GM23248 (cell line): ENCODE data around the gene RASIP1.

Source experiments
- EZH2 ChIP-seq: fragments of 200-600 bp; sonication (generic); IDR thresholded peaks from 2 replicates; pipeline ENCODE4 v1.6.1; 2018; ENCODE audit warnings: antibody characterized with exemption, mild to moderate bottlenecking; ENCODE audit not compliant: insufficient read depth, poor library complexity, severe bottlenecking
- EZH2phosphoT487 ChIP-seq: fragments of 200-600 bp; sonication (generic); IDR thresholded peaks from 2 replicates; pipeline ENCODE4 v1.6.1; 2018; ENCODE audit warnings: antibody characterized with exemption, moderate library complexity, mild to moderate bottlenecking, low read depth; ENCODE audit not compliant: insufficient read depth

DNA sequence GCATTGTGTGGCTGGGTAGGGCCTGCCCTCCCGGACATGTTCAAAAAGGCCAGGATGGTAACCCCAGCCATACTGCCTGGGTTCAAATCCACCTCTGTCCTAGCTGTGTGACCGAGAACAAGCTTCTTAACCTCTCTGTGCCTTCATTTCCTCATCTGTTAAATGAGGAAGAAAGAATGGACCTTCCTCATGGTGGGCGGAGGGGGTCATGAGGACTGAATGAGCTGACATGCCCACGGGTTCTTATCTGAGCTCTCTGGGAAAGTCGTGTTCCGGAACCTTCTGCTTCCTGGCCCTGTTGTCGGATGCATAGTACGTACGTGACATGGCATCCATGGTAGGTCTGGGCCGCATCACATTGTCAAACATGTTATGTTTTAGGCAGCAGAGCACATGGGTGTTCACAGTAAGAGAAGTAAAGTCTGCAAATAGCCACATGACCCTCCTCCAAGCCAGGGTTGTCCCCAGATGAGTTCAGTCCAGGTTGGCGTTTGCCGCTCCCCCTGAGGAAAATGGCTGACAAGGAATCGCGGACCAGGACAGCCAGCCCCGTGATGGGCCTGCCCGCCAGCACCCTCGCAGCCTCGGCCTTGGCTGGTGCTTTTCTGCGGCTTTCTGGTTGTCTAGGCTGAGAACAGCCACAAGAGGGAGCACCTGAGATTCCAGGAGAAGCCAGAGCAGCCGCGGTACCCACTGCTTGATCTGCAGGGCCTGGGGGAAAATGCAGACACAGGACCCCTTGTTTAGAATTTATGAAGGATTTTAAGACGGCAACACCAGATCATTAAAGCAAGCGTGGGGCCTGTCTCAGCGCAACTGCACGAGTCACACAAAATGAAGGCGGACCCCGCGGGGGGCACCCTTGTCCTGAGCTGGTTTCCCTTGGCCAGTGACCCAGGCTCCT is 65.2 kb downstream of the RASIP1 start:
- TF ChIP-seq EZH2 = no peak
- no peak for TF ChIP-seq EZH2phosphoT487
